Measurements from ENCODE around the gene PPP4R3B. TPM values are rescaled to one million over a fixed set of nuclear protein-coding genes. Genes with fewer than 3 reads are reported as not detected.

The PPP4R3B gene
- total and polyA plus RNA-seq, 2 of the 13 experiments (the other 11 are each of a cell fraction or from before 2014, with no cell fraction given): 24.2 to 53.0 TPM

GRCh38 chr2:55617175-55618024 lies at the start of gene PPP4R3B (continued):
- TF ChIP-seq ZNF362 (CRISPR knock-in tag; IDR thresholded peaks at IDR 0.05; ENCODE audit: borderline replicate concordance) (peak; percentile 53; the same call in 1 of the 2 replicates), ZSCAN22 (CRISPR knock-in tag; IDR thresholded peaks at IDR 0.05) (peak; percentile 84; the same call in 1 of the 2 replicates), SNAPC2 (CRISPR knock-in tag; IDR thresholded peaks at IDR 0.05) (peak; percentile 86; the same call in 1 of the 2 replicates), HNF4A (CRISPR knock-in tag; IDR thresholded peaks at IDR 0.05) (peak; percentile 28), ZNF230 (CRISPR knock-in tag; IDR thresholded peaks at IDR 0.05) (peak; percentile 22; the same call in 1 of the 2 replicates), CREB3 (CRISPR knock-in tag; IDR thresholded peaks at IDR 0.05) (peak; percentile 45; the same call in 1 of the 2 replicates), MAFK (conservative IDR thresholded peaks at IDR 0.05 in 1 of 2, IDR thresholded peaks at IDR 0.05 in 1 of 2; ENCODE audit: low read length in 2 of 2) (no peak), AFF4 (CRISPR knock-in tag; IDR thresholded peaks at IDR 0.05) (peak; percentile 67; the same call in 1 of the 2 replicates), ZNF512B (CRISPR knock-in tag; IDR thresholded peaks at IDR 0.05; ENCODE audit: borderline replicate concordance) (peak; percentile 90; the same call in 1 of the 2 replicates), ZNF460 (CRISPR knock-in tag; IDR thresholded peaks at IDR 0.05; ENCODE audit: borderline replicate concordance) (no peak; the same call in 1 of the 2 replicates), ZNF577 (CRISPR knock-in tag; IDR thresholded peaks at IDR 0.05; ENCODE audit: borderline replicate concordance, low read depth) (no peak), GRHL1 (CRISPR knock-in tag; conservative IDR thresholded peaks at IDR 0.05) (no peak), ZNF512 (CRISPR knock-in tag; IDR thresholded peaks at IDR 0.05) (0 out of 2 replicates have a peak, but pooled peaks have one; percentile 82), PLRG1 (conservative IDR thresholded peaks at IDR 0.05) (no peak)
